Testis (tissue), 3 donors: ENCODE measurements around the gene TRIB2. TPM values are rescaled to one million over a fixed set of nuclear protein-coding genes. Genes with fewer than 3 reads are reported as not detected.

Experiments
- DNase-seq: peaks from one replicate; pipeline ENCODE4 v3.0.0-alpha.2; 2019
- H3K27ac ChIP-seq, 2 donors: fragments of 200-600 bp; sonication (generic); one replicate each; pipeline ENCODE4 v1.5.1; 2019
- H3K27me3 ChIP-seq: fragments of 200-600 bp; sonication (generic); one replicate; pipeline ENCODE4 v1.5.1; 2019
- H3K36me3 ChIP-seq: fragments of 200-600 bp; sonication (generic); one replicate; pipeline ENCODE4 v1.5.1; 2017; ENCODE audit warnings: low read depth; ENCODE audit errors: missing control alignments
- H3K4me1 ChIP-seq: fragments of 200-600 bp; sonication (generic); one replicate; pipeline ENCODE4 v1.5.1; 2019
- H3K4me3 ChIP-seq, 2 donors: fragments of 200-600 bp; sonication (generic); one replicate each; pipeline ENCODE4 v1.5.1; 2017 to 2019
- H3K9me3 ChIP-seq: fragments of 200-600 bp; sonication (generic); one replicate; pipeline ENCODE4 v1.5.1; 2017
- CTCF ChIP-seq, 3 experiments: fragments of 450-650 bp in 2 of 3; fragments of 200-600 bp in 1 of 3; sonication (generic) in 1 of 3; IDR thresholded peaks; one replicate each; pipeline ENCODE4 v1.5.1; 2016 to 2019; ENCODE audit warnings: antibody characterized with exemption in 3 of 3, mild to moderate bottlenecking in 2 of 3, moderate library complexity in 1 of 3
- POLR2A ChIP-seq: fragments of 450-650 bp; IDR thresholded peaks from one replicate; pipeline ENCODE4 v1.6.1; 2017; ENCODE audit warnings: antibody characterized with exemption, mild to moderate bottlenecking, moderate library complexity
- WGBS, 2 donors: methylation state at CpG; one replicate each; pipeline ENCODE4 v1.1.5; 2018; 5-methylcytosine and 5-hydroxymethylcytosine counted together
- intact Hi-C: fragments of 100-400 bp; cut with DNase I; formaldehyde crosslinking; loops from one replicate; pipeline ENCODE4 v1.15.1; 2023; ENCODE audit warnings: low total_unique reads
- polyA plus RNA-seq: library from polyadenylated mRNA; stranded (reverse); fragments of 350-450 nt; fragmentation: Illumina TruSeq; extraction: RNeasy Lipid Tissue Mini Kit (QIAGEN cat#74804); gene quantifications from one replicate; pipeline ENCODE4 v1.2.3, GENCODE V29; 2014; ENCODE audit warnings: low read depth, low replicate concordance; ENCODE audit not compliant: insufficient read depth
- total RNA-seq, 2 donors: library from RNA; depleted of rRNA; stranded (reverse); fragments of >200 nt; gene quantifications; one replicate each; pipeline ENCODE4 v1.2.3, GENCODE V29; 2016

Gene TRIB2
- total and polyA plus RNA-seq, 3 donors from 2014 or later = 54.9 to 190 (median 189) TPM

GRCh38 chr2:12686708-12687283, 29.9 kb upstream of the TRIB2 start:
- Histone ChIP-seq H3K27me3 (no peaks in the 10 kb centered on the region), H3K27ac (no peak overlapping the region), H3K4me1 (peaks cover 15% of the 10 kb centered on the region), H3K4me3 (no peak overlapping the region), H3K9me3 (no peaks in the 10 kb centered on the region), H3K36me3 (no peaks in the 10 kb centered on the region)
- DNase-seq = no peak
- TF ChIP-seq CTCF (IDR thresholded peaks at IDR 0.05) (no peak), POLR2A (no peak)
- 86 to 87% methylated on average over 7 of the region's 7 CpGs for WGBS, 2 donors
- intact Hi-C loops = no loop called here

- Histone ChIP-seq H3K27me3 (no peaks in the 10 kb centered on the region), H3K27ac (no peak overlapping the region), H3K36me3 (no peaks in the 10 kb centered on the region), H3K4me3 (no peak overlapping the region), H3K4me1 (peaks cover 15% of the 10 kb centered on the region), H3K9me3 (no peaks in the 10 kb centered on the region)
- no peak for DNase-seq
- intact Hi-C loops = no loop called here
- 83 to 86% methylated on average over 4 of the region's 4 CpGs for WGBS, 2 donors
- TF ChIP-seq POLR2A (no peak), CTCF (IDR thresholded peaks at IDR 0.05) (no peak)
Observed at GRCh38 chr2:12688091-12688490, 28.6 kb upstream of the TRIB2 start.

GRCh38 chr2:12688893-12689292, 27.8 kb upstream of the TRIB2 start:
- no peak for DNase-seq
- Histone ChIP-seq H3K27me3 (no peaks in the 10 kb centered on the region), H3K4me3 (no peak overlapping the region), H3K36me3 (no peaks in the 10 kb centered on the region), H3K9me3 (no peaks in the 10 kb centered on the region), H3K27ac (no peak overlapping the region), H3K4me1 (peaks cover 11% of the 10 kb centered on the region)
- intact Hi-C loops = no loop called here
- WGBS, 2 donors = 83% methylated on average over 3 of the region's 3 CpGs
- TF ChIP-seq POLR2A (no peak), CTCF (IDR thresholded peaks at IDR 0.05) (no peak)

- H3K4me3 ChIP-seq = no peak overlapping the region
- no peaks in the 10 kb centered on the region for H3K36me3 ChIP-seq
- no peak for TF ChIP-seq POLR2A
- TF ChIP-seq CTCF (IDR thresholded peaks at IDR 0.05) = no peak
- H3K27ac ChIP-seq = no peak overlapping the region
- intact Hi-C loops = no loop called here
- 75 to 93% methylated on average over 4 of the region's 4 CpGs for WGBS, 2 donors
- H3K27me3 ChIP-seq = no peaks in the 10 kb centered on the region
- DNase-seq = no peak
- H3K9me3 ChIP-seq = no peaks in the 10 kb centered on the region
- H3K4me1 ChIP-seq = no peaks in the 10 kb centered on the region
Observed at GRCh38 chr2:12693509-12693908, 23.2 kb upstream of the TRIB2 start.

GRCh38 chr2:12694990-12695774, 21.6 kb upstream of the TRIB2 start:
- H3K36me3 ChIP-seq = no peaks in the 10 kb centered on the region
- TF ChIP-seq CTCF (IDR thresholded peaks at IDR 0.05) (no peak), POLR2A (no peak)
- 83 to 92% methylated on average over 1 of the region's 1 CpG for WGBS, 2 donors
- DNase-seq = no peak
- intact Hi-C loops = no loop called here
- no peaks in the 10 kb centered on the region for H3K27me3 ChIP-seq
- H3K4me1 ChIP-seq = no peaks in the 10 kb centered on the region
- no peaks in the 10 kb centered on the region for H3K9me3 ChIP-seq
- H3K4me3 ChIP-seq = no peak overlapping the region
- H3K27ac ChIP-seq = no peak overlapping the region
